B cell (primary cell): ENCODE measurements around the gene PLPP7. TPM values are rescaled to one million over a fixed set of nuclear protein-coding genes. Genes with fewer than 3 reads are reported as not detected.

Experiments used
- ATAC-seq: fragments of 200-7000 bp; cut with Tn5 transposase; one replicate; pipeline ENCODE4 v1.10.0; 2021; ENCODE audit warnings: low read depth, mild to moderate bottlenecking, moderate number of reproducible peaks, moderate library complexity
- CTCF ChIA-PET: fragments of 350-600 bp; sonication (Branson Sonifier 250); formaldehyde crosslinking; loops from one replicate; lab custom pipeline; 2021; ENCODE audit warnings: antibody characterized with exemption, inconsistent platforms; lab: Charles Lee
- POLR2A ChIA-PET: fragments of 350-600 bp; sonication (Branson Sonifier 250); formaldehyde crosslinking; loops from one replicate; lab custom pipeline; 2021; ENCODE audit warnings: antibody characterized with exemption; lab: Charles Lee
- DNase-seq: peaks from one replicate; pipeline ENCODE4 v3.0.0; 2013
- H2AFZ ChIP-seq: 2 replicates; pipeline ENCODE4 v1.6.1; 2012; ENCODE audit warnings: mild to moderate bottlenecking, low read depth, low read length; ENCODE audit not compliant: insufficient read depth, poor library complexity, severe bottlenecking
- H3K27ac ChIP-seq, 2 donors: 1 replicate in 1 of 2; 2 replicates in 1 of 2; pipeline ENCODE4 v1.5.1; 2012 to 2013; ENCODE audit warnings: low read length in 2 of 2, mild to moderate bottlenecking in 2 of 2, moderate library complexity in 1 of 2
- H3K27me3 ChIP-seq, 4 experiments: fragments of 200-600 bp in 1 of 4; sonication (generic) in 1 of 4; replicated peaks in 1 of 4; 1 replicate in 2 of 4; 2 replicates in 2 of 4; pipeline versions ENCODE4 v1.6.1 to v1.7.0; 2013 to 2016; ENCODE audit warnings: low read length in 3 of 4, mild to moderate bottlenecking in 2 of 4, mixed read lengths in 1 of 4, moderate library complexity in 1 of 4; ENCODE audit not compliant: insufficient read depth in 4 of 4, control insufficient read depth in 3 of 4; ENCODE audit errors: control extremely low read depth in 1 of 4
- H3K36me3 ChIP-seq, 2 experiments: replicated peaks in 1 of 2; 1 replicate in 1 of 2; 2 replicates in 1 of 2; pipeline versions ENCODE4 v1.6.1 to v1.7.1; 2013; ENCODE audit warnings: low read length in 1 of 2; ENCODE audit not compliant: insufficient read depth in 2 of 2, control insufficient read depth in 1 of 2; ENCODE audit errors: control extremely low read depth in 1 of 2, extremely low read depth in 1 of 2
- H3K4me1 ChIP-seq, 2 donors: fragments of 200-600 bp in 1 of 2; sonication (generic) in 1 of 2; 1 replicate in 1 of 2; 2 replicates in 1 of 2; pipeline versions ENCODE4 v1.5.1 to v1.6.1; 2013 to 2017; ENCODE audit warnings: low read length in 2 of 2; ENCODE audit not compliant: control insufficient read depth in 2 of 2, insufficient read depth in 2 of 2
- H3K4me2 ChIP-seq: replicated peaks from 2 replicates; pipeline ENCODE3; 2012; ENCODE audit warnings: mild to moderate bottlenecking, low read depth, low read length; ENCODE audit not compliant: poor library complexity, severe bottlenecking
- H3K4me3 ChIP-seq, 5 experiments: fragments of 200-600 bp in 1 of 5; sonication (generic) in 1 of 5; 1 replicate in 3 of 5; 2 replicates in 2 of 5; pipeline versions ENCODE4 v1.5.1 to v1.7.0; 2011 to 2016; ENCODE audit warnings: low read length in 4 of 5, mild to moderate bottlenecking in 4 of 5, low read depth in 2 of 5, control low read depth in 1 of 5, moderate library complexity in 1 of 5; ENCODE audit not compliant: insufficient read depth in 1 of 5; ENCODE audit errors: control extremely low read depth in 1 of 5, extremely low read depth in 1 of 5
- H3K79me2 ChIP-seq: fragments of 200-600 bp; sonication (generic); one replicate; pipeline ENCODE4 v1.6.0; 2016; ENCODE audit warnings: low read length; ENCODE audit not compliant: control insufficient read depth, insufficient read depth
- H3K9ac ChIP-seq: fragments of 200-600 bp; sonication (generic); 2 replicates; pipeline ENCODE4 v1.6.1; 2017; ENCODE audit warnings: mild to moderate bottlenecking, low read length, moderate library complexity
- H3K9me3 ChIP-seq, 3 donors: one replicate each; pipeline versions ENCODE4 v1.6.1 to v1.7.1; 2013; ENCODE audit warnings: low read length in 2 of 3; ENCODE audit not compliant: control insufficient read depth in 2 of 3, insufficient read depth in 1 of 3; ENCODE audit errors: control extremely low read depth in 1 of 3
- H4K20me1 ChIP-seq: 2 replicates; pipeline ENCODE4 v1.6.0; 2012; ENCODE audit warnings: mild to moderate bottlenecking, low read length; ENCODE audit not compliant: insufficient read depth, control insufficient read depth, poor library complexity, severe bottlenecking
- H3K27ac Mint-ChIP-seq: one replicate; pipeline ENCODE4 v1.8.0; 2021; ENCODE audit warnings: mixed read lengths
- H3K27me3 Mint-ChIP-seq: one replicate; pipeline ENCODE4 v1.8.0; 2021; ENCODE audit warnings: mixed read lengths
- H3K4me1 Mint-ChIP-seq: one replicate; pipeline ENCODE4 v1.8.0; 2021; ENCODE audit warnings: mixed read lengths
- H3K4me3 Mint-ChIP-seq: one replicate; pipeline ENCODE4 v1.8.0; 2021; ENCODE audit warnings: mixed read lengths
- H3K9me3 Mint-ChIP-seq: one replicate; pipeline ENCODE4 v1.8.0; 2022; ENCODE audit warnings: mixed read lengths; ENCODE audit not compliant: insufficient read depth
- EZH2 ChIP-seq: IDR thresholded peaks from 2 replicates; pipeline ENCODE4 v1.6.1; 2012; ENCODE audit warnings: borderline replicate concordance, low read depth, mild to moderate bottlenecking, moderate library complexity, low read length; ENCODE audit not compliant: insufficient read depth, poor library complexity, severe bottlenecking
- WGBS: methylation state at CpG from one replicate; pipeline ENCODE4 v1.1.5; 2013; ENCODE audit warnings: missing lambda C conversion rate; ENCODE audit not compliant: insufficient coverage; 5-methylcytosine and 5-hydroxymethylcytosine counted together
- intact Hi-C: fragments of 100-400 bp; cut with micrococcal nuclease; formaldehyde crosslinking; loops from one replicate; pipeline ENCODE4 v1.10.0; 2022
- polyA plus RNA-seq: library from polyadenylated mRNA; depleted of rRNA; stranded (reverse); fragments of >200 nt; gene quantifications from 2 replicates; pipeline ENCODE4 v1.2.3, GENCODE V29; 2012
- total RNA-seq, 2 donors: library from RNA; stranded (reverse); fragments of 120-200 nt in 1 of 2; gene quantifications; 1 replicate in 1 of 2; 2 replicates in 1 of 2; pipeline versions ENCODE4 v1.2.3 to v1.2.4, GENCODE V29; 2013 to 2022
- TF ChIP-seq, protein P1 (sequence below): fragments of 200-600 bp; IDR thresholded peaks from one replicate; pipeline ENCODE4 v1.8.0; 2022; ENCODE audit warnings: antibody characterized with exemption, mild to moderate bottlenecking

Gene PLPP7
- total and polyA plus RNA-seq, 2 donors (not counting 1 experiment from before 2014, with no cell fraction given) = 0.57 to 2.0 TPM

DNA sequence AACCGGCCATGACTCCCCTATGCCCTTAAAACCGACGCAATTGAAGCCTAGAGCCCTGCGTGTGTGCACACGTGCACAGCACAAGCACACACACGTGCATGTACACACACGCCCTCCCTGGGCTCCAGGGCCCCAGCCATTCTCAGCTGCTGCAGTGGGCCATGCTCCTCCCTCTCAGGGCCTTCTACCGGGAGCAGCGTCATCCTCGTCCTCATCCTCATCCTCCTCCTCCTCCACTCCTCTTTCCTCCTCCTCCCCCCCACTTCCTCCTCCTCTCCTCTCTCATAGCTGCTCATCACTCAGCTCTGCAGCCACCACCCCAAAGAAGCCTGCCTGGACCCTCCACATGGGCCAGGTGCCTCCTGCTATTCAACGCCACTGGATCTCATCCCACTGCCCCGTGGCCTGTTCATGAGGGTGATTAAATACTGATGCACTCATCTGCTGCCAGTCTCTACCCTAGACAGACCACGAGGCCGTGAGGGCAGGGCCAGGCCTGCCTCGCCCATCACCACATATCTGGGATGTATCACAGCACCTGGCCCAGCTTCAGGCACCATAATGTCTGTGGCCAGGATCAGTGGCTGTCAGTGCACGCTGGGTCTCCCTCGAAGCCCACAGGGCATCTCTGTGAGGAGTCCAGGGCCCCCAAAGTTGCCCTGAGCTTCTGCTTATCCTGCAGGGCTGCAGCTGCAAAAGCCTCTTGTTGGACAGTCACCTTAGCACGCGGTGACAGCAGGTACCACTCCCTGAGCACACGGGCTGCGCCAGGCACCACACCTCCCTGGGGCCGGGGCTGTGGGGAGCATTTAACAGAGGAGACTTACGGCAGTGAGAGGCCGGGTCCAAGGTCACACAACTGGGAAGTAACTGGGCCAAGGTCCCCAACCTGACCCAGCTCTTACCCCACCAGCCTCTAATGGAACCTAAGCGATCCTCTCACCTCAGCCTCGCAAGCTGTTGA, 23.0 kb upstream of the PLPP7 start:
- Mint-ChIP-seq H3K27me3 (no peaks in the 10 kb centered on the region), H3K4me1 (peaks cover 74% of the 10 kb centered on the region), H3K9me3 (no peaks in the 10 kb centered on the region), H3K4me3 (peak overlapping the region; percentile 32), H3K27ac (peak overlapping the region; percentile 87)
- Histone ChIP-seq H2AFZ (no peak overlapping the region), H3K4me3 (peak overlapping the region in 1 of 5 experiments; percentile 20), H3K79me2 (peaks cover 93% of the 10 kb centered on the region), H3K27me3 (no peaks in the 10 kb centered on the region), H3K9me3 (no peaks in the 10 kb centered on the region), H4K20me1 (peaks cover 11% of the 10 kb centered on the region), H3K4me2 (peak overlapping the region; percentile 63), H3K4me1 (peaks cover 81 to 89% of the 10 kb centered on the region in 2 donors), H3K27ac (peak overlapping the region; percentile 44 to 91), H3K36me3 (peaks cover 0 to 30% of the 10 kb centered on the region in 2 experiments), H3K9ac (no peak overlapping the region)
- 79% methylated on average over 18 of the region's 26 CpGs for WGBS
- POLR2A ChIA-PET = interaction anchor here (0.5 to 2.8 kb wide), 5 partner anchors 9 to 1117 kb away, joined by 3 to 33 read pairs (median 5); no protein-coding TSS in a partner anchor
- TF ChIP-seq, protein P1, sequence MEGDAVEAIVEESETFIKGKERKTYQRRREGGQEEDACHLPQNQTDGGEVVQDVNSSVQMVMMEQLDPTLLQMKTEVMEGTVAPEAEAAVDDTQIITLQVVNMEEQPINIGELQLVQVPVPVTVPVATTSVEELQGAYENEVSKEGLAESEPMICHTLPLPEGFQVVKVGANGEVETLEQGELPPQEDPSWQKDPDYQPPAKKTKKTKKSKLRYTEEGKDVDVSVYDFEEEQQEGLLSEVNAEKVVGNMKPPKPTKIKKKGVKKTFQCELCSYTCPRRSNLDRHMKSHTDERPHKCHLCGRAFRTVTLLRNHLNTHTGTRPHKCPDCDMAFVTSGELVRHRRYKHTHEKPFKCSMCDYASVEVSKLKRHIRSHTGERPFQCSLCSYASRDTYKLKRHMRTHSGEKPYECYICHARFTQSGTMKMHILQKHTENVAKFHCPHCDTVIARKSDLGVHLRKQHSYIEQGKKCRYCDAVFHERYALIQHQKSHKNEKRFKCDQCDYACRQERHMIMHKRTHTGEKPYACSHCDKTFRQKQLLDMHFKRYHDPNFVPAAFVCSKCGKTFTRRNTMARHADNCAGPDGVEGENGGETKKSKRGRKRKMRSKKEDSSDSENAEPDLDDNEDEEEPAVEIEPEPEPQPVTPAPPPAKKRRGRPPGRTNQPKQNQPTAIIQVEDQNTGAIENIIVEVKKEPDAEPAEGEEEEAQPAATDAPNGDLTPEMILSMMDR = no peak
- no peak for TF ChIP-seq EZH2
- CTCF ChIA-PET = interaction anchor here (1.1 to 2.4 kb wide), 4 partner anchors 10 to 87 kb away, joined by 3 to 13 read pairs (median 4); no protein-coding TSS in a partner anchor
- ATAC-seq = no peak
- intact Hi-C loops = no loop called here
- peak; percentile 13 for DNase-seq
